Measurements from ENCODE around the gene IKZF5. TPM values are rescaled to one million over a fixed set of nuclear protein-coding genes. Genes with fewer than 3 reads are reported as not detected.

Gene IKZF5
- 10 to 100 TPM in 1 of 2 donors, 1 to 10 TPM in 1; 8.5 to 14.5 TPM for total RNA-seq

GRCh38 chr10:123008355-123009104, at the start of gene IKZF5, which contains the start of gene ACADSB:
Gene IKZF5 (minus strand): TSS chr10:123008795. CDS start chr10:122998625, 10,170 bp downstream.
Gene ACADSB (plus strand): TSS chr10:123009006. CDS start chr10:123009030, 24 bp downstream.
- no peaks in the 10 kb centered on the region for H3K9me3 ChIP-seq
- peak within 1 kb of the TSS; percentile 90 for H3K4me3 ChIP-seq
- H3K27ac ChIP-seq, result peak within 1 kb of the TSS; percentile 85 to 90
- no peaks in the 10 kb centered on the region for H3K36me3 ChIP-seq
- DNase-seq (ENCODE audit: low spot score) (peak; percentile 95), ATAC-seq (ENCODE audit: insufficient number of reproducible peaks, low FRiP score, low read depth) (peak; percentile 97)
- H3K4me1 ChIP-seq (ENCODE audit: control insufficient read depth in 1 of 2, low read depth in 2 of 2), result peaks cover 18 to 28% of the 10 kb centered on the region in 2 donors
- H3K27me3 ChIP-seq (replicated peaks; ENCODE audit: insufficient read depth), result no peaks in the 10 kb centered on the region
- no peak for TF ChIP-seq CTCF (IDR thresholded peaks at IDR 0.05)

- DNase-seq (ENCODE audit: low spot score) (no peak), ATAC-seq (ENCODE audit: insufficient number of reproducible peaks, low FRiP score, low read depth) (no peak)
- Histone ChIP-seq H3K4me3 (no peak overlapping the region), H3K4me1 (ENCODE audit: control insufficient read depth in 1 of 2, low read depth in 2 of 2) (no peaks in the 10 kb centered on the region), H3K36me3 (peaks cover 7% of the 10 kb centered on the region), H3K27me3 (replicated peaks; ENCODE audit: insufficient read depth) (no peaks in the 10 kb centered on the region), H3K27ac (no peak overlapping the region), H3K9me3 (no peaks in the 10 kb centered on the region)
- no peak for TF ChIP-seq CTCF (IDR thresholded peaks at IDR 0.05)
Measured at GRCh38 chr10:123057968-123058367, 49.4 kb upstream of the IKZF5 start.

- H3K36me3 ChIP-seq, result peaks cover 12% of the 10 kb centered on the region
- no peaks in the 10 kb centered on the region for H3K27me3 ChIP-seq (replicated peaks; ENCODE audit: insufficient read depth)
- ATAC-seq (ENCODE audit: insufficient number of reproducible peaks, low FRiP score, low read depth) (no peak), DNase-seq (ENCODE audit: low spot score) (no peak)
- TF ChIP-seq CTCF (IDR thresholded peaks at IDR 0.05), result no peak
- H3K27ac ChIP-seq, result no peak overlapping the region
- no peak overlapping the region for H3K4me3 ChIP-seq
- H3K9me3 ChIP-seq, result no peaks in the 10 kb centered on the region
- no peaks in the 10 kb centered on the region for H3K4me1 ChIP-seq (ENCODE audit: control insufficient read depth in 1 of 2, low read depth in 2 of 2)
Measured at GRCh38 chr10:123045961-123046731, 37.6 kb upstream of the IKZF5 start.

GRCh38 chr10:123044391-123044790, 35.8 kb upstream of the IKZF5 start:
- Histone ChIP-seq H3K4me1 (ENCODE audit: control insufficient read depth in 1 of 2, low read depth in 2 of 2) (no peaks in the 10 kb centered on the region), H3K36me3 (peaks cover 17% of the 10 kb centered on the region), H3K27me3 (replicated peaks; ENCODE audit: insufficient read depth) (no peaks in the 10 kb centered on the region), H3K9me3 (no peaks in the 10 kb centered on the region), H3K27ac (no peak overlapping the region), H3K4me3 (no peak overlapping the region)
- DNase-seq (ENCODE audit: low spot score), result no peak
- TF ChIP-seq CTCF (IDR thresholded peaks at IDR 0.05), result no peak
- no peak for ATAC-seq (ENCODE audit: insufficient number of reproducible peaks, low FRiP score, low read depth)

- Histone ChIP-seq H3K27ac (no peak overlapping the region), H3K9me3 (no peaks in the 10 kb centered on the region), H3K4me1 (ENCODE audit: control insufficient read depth in 1 of 2, low read depth in 2 of 2) (no peaks in the 10 kb centered on the region), H3K36me3 (peaks cover 17% of the 10 kb centered on the region), H3K27me3 (replicated peaks; ENCODE audit: insufficient read depth) (no peaks in the 10 kb centered on the region), H3K4me3 (no peak overlapping the region)
- TF ChIP-seq CTCF (IDR thresholded peaks at IDR 0.05), result peak; percentile 32
- ATAC-seq (ENCODE audit: insufficient number of reproducible peaks, low FRiP score, low read depth) (no peak), DNase-seq (ENCODE audit: low spot score) (no peak)
Measured at GRCh38 chr10:123043409-123043925, 34.9 kb upstream of the IKZF5 start.
